Measurements from ENCODE around the gene UBE2O. TPM values are rescaled to one million over a fixed set of nuclear protein-coding genes. Genes with fewer than 3 reads are reported as not detected.

The UBE2O gene
- total and polyA plus RNA-seq, 4 donors: 3.3 to 71.5 (median 9.2) TPM

- no peak overlapping the region for H3K4me3 ChIP-seq (ENCODE audit: low read depth in 1 of 3, low read length in 3 of 3)
- no peaks in the 10 kb centered on the region for H3K27me3 ChIP-seq (ENCODE audit: control insufficient read depth in 4 of 4, insufficient read depth in 4 of 4, low read length in 3 of 4)
- no peaks in the 10 kb centered on the region for H3K4me1 ChIP-seq (ENCODE audit: control insufficient read depth in 4 of 4, insufficient read depth in 4 of 4, low read length in 3 of 4)
- H3K9me3 ChIP-seq (ENCODE audit: control insufficient read depth in 4 of 4, low read length in 3 of 4): no peaks in the 10 kb centered on the region
- H3K27ac ChIP-seq (ENCODE audit: low read depth in 1 of 2, low read length in 2 of 2): no peak overlapping the region
- DNase-seq (ENCODE audit: low spot score): peak; percentile 93
- H3K36me3 ChIP-seq (ENCODE audit: control insufficient read depth in 4 of 4, insufficient read depth in 3 of 4, low read depth in 1 of 4, low read length in 3 of 4): peaks cover 11 to 57% (median 27%) of the 10 kb centered on the region in 4 donors
- TF ChIP-seq CTCF (IDR thresholded peaks at IDR 0.05; ENCODE audit: low read depth, low read length, missing input control) (peak; percentile 98), JUND (IDR thresholded peaks at IDR 0.05) (no peak), RAD21 (IDR thresholded peaks at IDR 0.05) (peak; percentile 91 to 97), FOXA1 (IDR thresholded peaks at IDR 0.05) (no peak)
- 53% methylated on average over 16 of the region's 16 CpGs for WGBS
- H3K9ac ChIP-seq (ENCODE audit: low read depth in 1 of 2, low read length in 2 of 2): no peak overlapping the region
Observed at GRCh38 chr17:76397687-76398522, 55.0 kb downstream of the UBE2O start.

- no peak for DNase-seq (ENCODE audit: low spot score)
- H3K4me1 ChIP-seq (ENCODE audit: control insufficient read depth in 4 of 4, insufficient read depth in 4 of 4, low read length in 3 of 4): no peaks in the 10 kb centered on the region
- H3K27me3 ChIP-seq (ENCODE audit: control insufficient read depth in 4 of 4, insufficient read depth in 4 of 4, low read length in 3 of 4): no peaks in the 10 kb centered on the region
- no peaks in the 10 kb centered on the region for H3K9me3 ChIP-seq (ENCODE audit: control insufficient read depth in 4 of 4, low read length in 3 of 4)
- H3K4me3 ChIP-seq (ENCODE audit: low read depth in 1 of 3, low read length in 3 of 3): no peak overlapping the region
- TF ChIP-seq TAF1 (conservative IDR thresholded peaks at IDR 0.05) (no peak), NR2F2 (IDR thresholded peaks at IDR 0.05) (no peak), ATF3 (IDR thresholded peaks at IDR 0.05) (no peak), SP1 (IDR thresholded peaks at IDR 0.05) (no peak), ZBTB33 (IDR thresholded peaks at IDR 0.05) (no peak), JUND (IDR thresholded peaks at IDR 0.05) (no peak), RXRA (IDR thresholded peaks at IDR 0.05) (no peak), FOXA1 (IDR thresholded peaks at IDR 0.05) (no peak), MAX (IDR thresholded peaks at IDR 0.05) (no peak), RAD21 (IDR thresholded peaks at IDR 0.05) (no peak), YY1 (IDR thresholded peaks at IDR 0.05) (no peak), HNF4G (IDR thresholded peaks at IDR 0.05) (no peak), FOXA2 (IDR thresholded peaks at IDR 0.05) (no peak), REST (IDR thresholded peaks at IDR 0.05) (no peak), GABPA (IDR thresholded peaks at IDR 0.05 in 1 of 2, conservative IDR thresholded peaks at IDR 0.05 in 1 of 2) (no peak)
- H3K9ac ChIP-seq (ENCODE audit: low read depth in 1 of 2, low read length in 2 of 2): no peak overlapping the region
- no peak overlapping the region for H3K27ac ChIP-seq (ENCODE audit: low read depth in 1 of 2, low read length in 2 of 2)
- peaks cover 11 to 54% (median 26%) of the 10 kb centered on the region in 4 donors for H3K36me3 ChIP-seq (ENCODE audit: control insufficient read depth in 4 of 4, insufficient read depth in 3 of 4, low read depth in 1 of 4, low read length in 3 of 4)
- 90% methylated on average over 8 of the region's 8 CpGs for WGBS
Observed at GRCh38 chr17:76397184-76397583, 55.8 kb downstream of the UBE2O start.

Measured in liver (tissue), 9 donors.